ENCODE measurements around the gene CD207.

GRCh38 chr2:70808983-70809958 is 26.3 kb downstream of the CD207 start:
- no peak for TF ChIP-seq CTCF (IDR thresholded peaks at IDR 0.05)
- no peak for TF ChIP-seq POLR2A (IDR thresholded peaks at IDR 0.05)

Data from esophagus squamous epithelium (tissue), 4 donors.